K562 (cell line): ENCODE results near the gene ATP6V0A1. TPM values are rescaled to one million over a fixed set of nuclear protein-coding genes. Genes with fewer than 3 reads are reported as not detected.

Source experiments
- AFF1 ChIP-seq, 2 experiments: fragments of 450-650 bp; IDR thresholded peaks; 2 replicates each; pipeline ENCODE4 v1.6.1; 2018; ENCODE audit warnings: mild to moderate bottlenecking in 2 of 2, low read depth in 1 of 2; ENCODE audit not compliant: partially characterized antibody in 2 of 2
- ARHGAP35 ChIP-seq: fragments of 450-650 bp; IDR thresholded peaks from 2 replicates; pipeline ENCODE4 v1.6.1; 2018; ENCODE audit not compliant: partially characterized antibody
- BRF2 ChIP-seq: IDR thresholded peaks from 3 replicates; pipeline ENCODE4 v1.6.1; 2011; ENCODE audit warnings: borderline replicate concordance, mild to moderate bottlenecking; ENCODE audit not compliant: insufficient read length, insufficient read depth
- ESRRA ChIP-seq: fragments of 450-650 bp; IDR thresholded peaks from 2 replicates; pipeline ENCODE4 v1.6.1; 2014; ENCODE audit warnings: low read depth, mild to moderate bottlenecking, moderate library complexity, borderline replicate concordance
- ETS1 ChIP-seq: conservative IDR thresholded peaks from 2 replicates; pipeline ENCODE4 v1.6.1; 2011; ENCODE audit warnings: low read depth, mild to moderate bottlenecking, low read length; ENCODE audit not compliant: control insufficient read depth
- FOXK2 ChIP-seq, 2 experiments: fragments of 450-650 bp; IDR thresholded peaks in 1 of 2; conservative IDR thresholded peaks in 1 of 2; 2 replicates each; pipeline ENCODE4 v1.6.1; 2016; ENCODE audit warnings: low read depth in 2 of 2, mild to moderate bottlenecking in 1 of 2
- HDAC3 ChIP-seq: fragments of 450-650 bp; IDR thresholded peaks from 2 replicates; pipeline ENCODE4 v1.6.1; 2018; ENCODE audit warnings: borderline replicate concordance, mild to moderate bottlenecking, moderate library complexity; ENCODE audit not compliant: partially characterized antibody
- MLLT1 ChIP-seq, 2 experiments: fragments of 450-650 bp; IDR thresholded peaks; 2 replicates each; pipeline ENCODE4 v1.6.1; 2016
- MNT ChIP-seq, 2 experiments: fragments of 450-650 bp; conservative IDR thresholded peaks; 2 replicates each; pipeline ENCODE4 v1.6.1; 2017; ENCODE audit warnings: mild to moderate bottlenecking in 2 of 2, moderate library complexity in 2 of 2
- MTA2 ChIP-seq: fragments of 450-650 bp; IDR thresholded peaks from 2 replicates; pipeline ENCODE4 v1.6.1; 2016; ENCODE audit warnings: low read depth
- MYC ChIP-seq, 2 experiments: fragments of 250-450 bp in 1 of 2; sonication (Bioruptor Pico) in 1 of 2; IDR thresholded peaks; 2 replicates each; pipeline versions ENCODE4 v1.5.1 to v1.6.1; 2012 to 2021; ENCODE audit warnings: low read depth in 2 of 2, borderline replicate concordance in 1 of 2, improper control_type of control experiment in 1 of 2, low read length in 1 of 2, mild to moderate bottlenecking in 1 of 2, moderate library complexity in 1 of 2
- NFE2 ChIP-seq: IDR thresholded peaks from 2 replicates; pipeline ENCODE4 v1.6.1; 2014; ENCODE audit warnings: antibody characterized with exemption, low read depth
- YY1 ChIP-seq, 3 experiments: IDR thresholded peaks; 2 replicates each; pipeline ENCODE4 v1.6.1; 2011; ENCODE audit warnings: low read length in 2 of 3, mild to moderate bottlenecking in 2 of 3, moderate library complexity in 2 of 3, borderline replicate concordance in 1 of 3, control low read depth in 1 of 3, low read depth in 1 of 3; ENCODE audit not compliant: insufficient read depth in 3 of 3, insufficient replicate concordance in 2 of 3, control insufficient read depth in 1 of 3, insufficient read length in 1 of 3; ENCODE audit errors: extremely low read depth in 1 of 3
- ZC3H8 ChIP-seq: fragments of 450-650 bp; IDR thresholded peaks from 2 replicates; pipeline ENCODE4 v1.6.1; 2017
- ZFX ChIP-seq: sonication (generic); formaldehyde crosslinking; IDR thresholded peaks from 2 replicates; pipeline ENCODE4 v1.8.0; 2022; ENCODE audit warnings: mild to moderate bottlenecking, missing genetic modification reagents, moderate library complexity
- ZNF583 ChIP-seq: fragments of 250-450 bp; sonication (Bioruptor Pico); IDR thresholded peaks from 2 replicates; pipeline ENCODE4 v1.4.0; 2020
- polyA plus RNA-seq, 8 experiments: library from polyadenylated mRNA; depleted of rRNA in 4 of 8; stranded (reverse) in 5 of 8; unstranded in 3 of 8; fragments of >200 nt; fragmentation: Nextera tagmentation in 2 of 8; fragmentation: Illumina TruSeq in 1 of 8; extraction: Ambion mirVana in 2 of 8; extraction: Trizol in 1 of 8; gene quantifications; 2 replicates each; pipeline versions ENCODE4 v1.2.1 to v1.2.3, GENCODE V29; 2011 to 2014; ENCODE audit warnings: inconsistent platforms in 1 of 8, missing spikeins in 1 of 8
- total RNA-seq, 7 experiments: library from RNA; depleted of rRNA in 6 of 7; stranded (reverse); fragments of >200 nt in 6 of 7; fragmentation: Illumina TruSeq in 2 of 7; extraction: Trizol in 2 of 7; gene quantifications; 2 replicates each; pipeline versions ENCODE4 v1.2.1 to v1.2.3, GENCODE V29; 2011 to 2021; ENCODE audit warnings: low replicate concordance in 1 of 7

ATP6V0A1 gene
- total and polyA plus RNA-seq, 9 of the 15 experiments (the other 6 are each of a cell fraction or from before 2014, with no cell fraction given) = 11.8 to 158 (median 75.5) TPM

GRCh38 chr17:42561897-42562387, 103.3 kb downstream of the ATP6V0A1 start, which contains the start of gene COASY (continued):
- TF ChIP-seq MYC (IDR thresholded peaks at IDR 0.05; ENCODE audit: low read depth, low read length) = peak; percentile 70; the same call in 1 of the 2 replicates
- no peak for TF ChIP-seq MYC (CRISPR knock-in tag; IDR thresholded peaks at IDR 0.05; ENCODE audit: borderline replicate concordance, low read depth)
- TF ChIP-seq MTA2 = peak; percentile 57; the same call in 1 of the 2 replicates
- peak; percentile 87 for TF ChIP-seq HDAC3
- TF ChIP-seq ZFX (CRISPR knock-in tag) = no peak; the same call in 1 of the 2 replicates
- TF ChIP-seq ETS1 = peak; percentile 12; the same call in 1 of the 2 replicates
- TF ChIP-seq ESRRA = peak; percentile 98; the same call in 1 of the 2 replicates
- TF ChIP-seq MLLT1 (IDR thresholded peaks at IDR 0.05) = peak in 1 of 2 experiments; percentile 95; a peak in 2 of 4 replicates
- TF ChIP-seq YY1 (IDR thresholded peaks at IDR 0.05; ENCODE audit: borderline replicate concordance in 1 of 3, control insufficient read depth in 1 of 3, extremely low read depth in 1 of 3, insufficient read depth in 3 of 3, insufficient read length in 1 of 3, insufficient replicate concordance in 2 of 3, low read depth in 1 of 3, low read length in 2 of 3) = peak in 2 of 3 experiments; percentile 25 to 47
- no peak for TF ChIP-seq ZC3H8
- peak in 1 of 2 experiments; percentile 18 for TF ChIP-seq AFF1 (IDR thresholded peaks at IDR 0.05; ENCODE audit: low read depth in 1 of 2, partially characterized antibody in 2 of 2)
- peak; percentile 21 to 60; a peak in 2 of 4 replicates for TF ChIP-seq FOXK2 (conservative IDR thresholded peaks at IDR 0.05 in 1 of 2, IDR thresholded peaks at IDR 0.05 in 1 of 2; ENCODE audit: low read depth in 2 of 2)
- TF ChIP-seq BRF2 = no peak
- no peak for TF ChIP-seq NFE2
- peak; percentile 39 to 78; a peak in 3 of 4 replicates for TF ChIP-seq MNT (conservative IDR thresholded peaks at IDR 0.05)
- no peak for TF ChIP-seq ZNF583
- peak; percentile 98 for TF ChIP-seq ARHGAP35
